PC-9 (cell line): Measurements from ENCODE around the gene CEP112.

Experiments
- CTCF ChIP-seq: fragments of 200-600 bp; sonication (generic); conservative IDR thresholded peaks from 2 replicates; pipeline ENCODE4 v1.6.1; 2017; ENCODE audit warnings: mixed run types, antibody characterized with exemption, mild to moderate bottlenecking, moderate library complexity
- EZH2 ChIP-seq: fragments of 200-600 bp; sonication (generic); IDR thresholded peaks from 2 replicates; pipeline ENCODE4 v1.8.0; 2017; ENCODE audit warnings: antibody characterized with exemption, low read depth

- TF ChIP-seq CTCF = no peak
- TF ChIP-seq EZH2 = no peak
These were observed 503.6 kb downstream of the CEP112 start for GRCh38 chr17:65688307-65688706.
